GM18870 (cell line): ENCODE measurements around the gene LMX1B.

Experiments
- ATAC-seq: cut with Tn5 transposase; IDR thresholded peaks from one replicate; pipeline ENCODE4 v1.9.1; 2021; ENCODE audit warnings: moderate library complexity; ENCODE audit not compliant: unreplicated experiment

Gene LMX1B

DNA sequence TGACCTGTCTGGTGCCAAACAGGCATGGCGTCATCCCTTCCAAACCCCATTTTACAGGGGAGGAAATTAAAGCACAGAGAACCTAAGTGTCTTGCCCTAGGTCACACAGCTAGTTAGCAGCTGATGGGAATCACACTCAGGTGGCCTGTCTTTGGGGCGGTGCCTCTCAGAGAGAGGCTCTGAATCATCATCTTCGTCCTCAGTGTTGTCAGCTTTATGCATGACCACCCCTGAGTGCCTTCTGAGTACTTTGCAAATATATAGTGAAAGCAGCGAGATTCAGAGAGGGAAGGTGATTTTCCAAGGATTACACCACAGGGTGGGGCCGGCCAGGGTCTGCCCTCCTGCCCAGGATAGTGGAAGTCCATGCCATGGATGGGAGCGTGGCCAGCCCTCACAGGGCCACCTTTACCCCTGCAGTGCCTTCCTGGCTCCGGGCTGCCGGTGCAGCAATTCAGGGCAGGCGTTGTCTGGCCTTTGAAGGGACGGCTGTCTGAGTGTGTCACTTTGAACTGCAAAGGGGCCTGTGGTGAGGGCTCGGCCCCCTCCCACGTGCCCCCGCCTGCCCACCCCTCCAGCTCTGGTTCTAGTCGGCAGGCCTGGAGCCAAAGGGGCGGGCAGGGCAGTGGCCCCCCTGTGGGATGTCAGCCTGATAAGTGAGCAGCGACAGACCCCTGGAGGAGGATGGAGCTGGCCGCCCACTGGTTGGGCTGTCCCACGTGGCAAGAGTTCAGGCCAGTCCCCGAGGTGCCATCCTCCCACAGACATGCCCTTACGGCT, 16.9 kb downstream of the LMX1B start:
- ATAC-seq: no peak

DNA sequence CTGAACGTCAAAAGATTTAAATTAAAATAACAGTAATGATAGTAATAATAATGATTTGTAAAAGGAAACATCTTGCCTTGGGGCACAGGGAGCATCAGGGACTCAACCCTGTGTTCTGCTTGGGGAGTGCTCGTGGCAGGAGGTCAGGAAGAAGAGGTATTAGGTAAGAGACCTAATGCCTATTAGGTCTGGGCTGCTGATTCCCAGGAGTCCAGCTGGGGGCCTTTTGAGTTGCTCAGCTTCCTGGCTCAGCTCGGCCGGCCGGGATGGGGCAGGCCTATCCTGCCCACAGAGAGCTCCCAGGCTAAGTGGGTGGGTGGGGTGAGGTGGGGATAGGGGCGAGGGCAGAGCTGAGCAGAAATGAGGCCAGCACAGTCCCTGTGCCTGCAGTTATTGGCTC, 17.5 kb downstream of the LMX1B start:
- ATAC-seq: no peak

DNA sequence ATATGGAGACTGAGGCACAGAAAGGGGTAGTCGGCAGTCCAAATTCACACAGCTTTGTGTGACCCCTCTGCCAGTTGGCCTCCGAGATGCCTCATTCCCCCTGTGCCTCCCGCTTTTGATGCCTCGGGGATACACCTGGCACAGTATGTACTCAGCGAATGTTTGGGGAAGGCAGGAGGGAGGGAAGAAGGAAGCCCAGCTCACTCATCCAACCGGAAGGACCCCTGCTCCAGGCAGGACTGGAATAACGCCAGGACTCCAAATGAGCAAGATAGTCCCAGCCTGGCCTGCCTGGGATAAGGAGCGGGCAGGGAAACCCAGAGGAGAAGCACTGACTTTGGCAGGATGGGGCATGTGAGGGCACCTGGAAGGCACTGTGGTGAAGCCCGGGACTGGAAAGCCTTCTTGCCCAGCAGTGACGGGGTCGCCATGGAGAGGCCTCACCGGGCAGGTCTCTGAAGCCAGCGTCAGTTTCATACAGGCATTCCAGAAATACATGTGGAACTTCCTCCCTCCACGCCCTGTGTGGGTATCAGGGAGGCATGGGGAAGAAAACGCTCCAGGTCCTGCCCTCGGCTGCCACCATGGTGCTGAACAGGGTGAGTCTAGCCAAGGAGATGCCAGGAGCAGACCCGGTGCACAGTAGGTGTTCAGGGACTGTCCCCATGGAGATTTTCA, 20.3 kb downstream of the LMX1B start:
- no peak for ATAC-seq

DNA sequence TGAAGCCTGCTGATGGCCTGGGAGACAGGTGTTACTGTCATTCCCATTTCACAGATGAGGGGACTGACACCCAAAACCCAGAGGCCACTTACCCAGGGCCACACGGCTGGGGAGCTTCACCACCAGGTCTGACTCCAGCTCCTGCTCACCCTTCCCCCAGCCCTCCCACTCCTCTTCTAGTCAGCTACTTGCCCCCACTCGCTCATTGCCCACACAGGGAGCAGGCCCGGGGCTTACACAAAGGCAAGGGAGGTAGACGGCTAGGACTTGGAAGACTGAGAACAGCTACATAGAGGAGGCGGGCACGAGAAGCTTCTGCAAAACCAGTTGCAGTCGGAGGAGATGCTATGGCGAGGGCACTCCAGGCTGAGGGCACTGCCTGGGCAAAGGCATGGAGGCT, 21.3 kb downstream of the LMX1B start:
- ATAC-seq: no peak

DNA sequence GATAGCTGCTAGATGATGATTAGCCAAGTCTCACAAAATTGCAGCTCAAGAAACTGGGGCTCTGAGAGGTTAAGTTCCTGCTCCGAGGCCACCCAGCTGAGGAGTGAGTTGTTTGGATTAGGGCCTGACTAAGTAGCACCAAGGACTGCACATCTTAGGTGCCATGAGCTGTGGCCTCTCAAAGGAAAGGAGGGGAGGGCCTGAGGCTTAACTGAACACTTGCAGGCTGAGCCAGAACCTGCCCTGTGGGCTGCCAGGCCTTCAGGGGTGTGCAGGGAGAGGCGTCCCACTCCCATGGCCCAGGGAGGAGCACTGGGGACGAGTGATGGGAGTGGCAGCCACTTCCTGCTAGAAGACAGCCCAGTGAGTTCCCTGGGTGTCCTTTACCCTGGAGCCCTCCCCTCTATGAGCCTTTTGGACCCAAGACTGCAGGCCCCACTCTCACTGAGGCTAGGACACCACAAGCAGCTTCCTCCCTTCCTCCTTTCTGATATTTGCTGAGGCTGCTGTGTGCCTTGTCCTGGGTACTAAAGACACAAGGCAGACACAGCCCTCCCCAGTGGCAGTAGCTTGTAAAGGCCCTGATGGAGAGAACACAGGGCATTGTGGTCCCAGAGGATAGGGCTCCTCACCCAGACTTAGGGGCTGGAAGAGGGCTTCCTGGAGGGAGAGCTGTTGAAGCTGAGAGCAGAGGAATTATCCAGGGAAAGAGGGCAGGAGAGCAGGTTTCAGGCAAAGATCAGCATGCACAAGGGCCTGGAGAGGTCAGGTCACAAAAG, 22.1 kb downstream of the LMX1B start:
- no peak for ATAC-seq

DNA sequence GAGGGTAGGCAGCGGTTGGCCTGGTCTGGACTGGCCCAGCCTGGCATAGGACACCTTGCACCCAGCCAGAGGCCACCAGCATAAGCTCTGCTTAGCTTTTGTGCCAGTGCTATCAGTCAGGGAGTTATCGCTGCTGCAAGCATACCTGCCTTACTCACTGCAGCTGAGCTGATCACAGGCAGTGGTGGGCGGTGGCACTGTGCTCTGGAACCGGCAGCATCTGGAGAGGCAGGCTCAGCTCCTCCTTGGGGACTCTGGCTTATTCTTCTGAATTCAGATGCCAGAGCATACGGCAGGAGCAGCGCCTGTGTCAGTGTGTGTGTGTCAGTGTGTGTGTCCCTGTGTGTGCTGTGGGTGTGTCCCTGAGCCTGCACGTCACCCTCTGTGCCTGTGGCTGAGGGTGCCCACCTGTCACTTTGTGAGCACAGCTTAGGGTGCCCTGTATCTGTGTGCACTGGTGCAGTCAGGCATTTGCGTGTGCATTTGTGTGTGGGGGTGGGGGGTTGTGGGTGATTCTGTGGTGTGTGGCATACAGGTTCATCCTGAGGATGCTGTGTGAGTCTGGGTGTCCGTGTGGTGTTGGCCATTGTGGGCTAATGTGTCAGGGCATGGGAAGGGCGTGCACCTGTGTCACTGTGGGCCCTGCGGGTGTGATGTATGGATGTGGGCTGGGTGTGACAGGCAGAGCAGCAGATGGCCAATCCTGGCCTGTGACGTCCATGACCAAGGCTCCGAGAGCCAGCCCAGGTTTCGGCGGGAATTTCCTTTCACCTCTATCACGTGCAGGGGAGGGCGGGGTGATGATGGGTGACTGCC, 23.5 kb downstream of the LMX1B start:
- ATAC-seq: no peak

DNA sequence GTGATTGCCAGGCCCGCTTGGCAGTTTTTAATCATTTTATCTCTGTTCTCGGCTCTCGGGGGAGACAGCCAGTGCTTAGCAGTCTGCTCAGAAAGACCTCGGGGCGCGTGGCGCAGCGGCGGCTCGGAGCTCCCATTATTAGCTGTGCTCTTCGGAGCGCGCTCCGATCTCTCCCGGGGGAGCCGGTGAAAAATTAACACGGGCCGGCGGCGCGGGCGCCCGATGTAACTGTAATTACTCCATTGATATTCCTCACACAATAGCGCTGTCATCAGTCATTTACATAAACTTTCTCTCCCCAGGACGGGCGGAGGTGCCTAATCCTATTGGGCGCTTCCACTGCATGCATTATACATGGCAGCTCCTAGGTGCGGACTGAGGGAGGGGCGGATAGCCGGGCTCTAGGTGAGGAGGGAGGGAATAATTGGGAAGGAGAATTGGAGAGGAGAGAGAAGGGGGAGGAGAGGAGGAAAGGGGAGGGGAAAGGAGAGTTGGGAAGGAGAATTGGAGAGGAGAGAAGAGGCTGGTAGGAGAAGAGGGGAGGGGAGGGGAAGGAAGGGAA, 24.9 kb downstream of the LMX1B start:
- ATAC-seq: no peak

DNA sequence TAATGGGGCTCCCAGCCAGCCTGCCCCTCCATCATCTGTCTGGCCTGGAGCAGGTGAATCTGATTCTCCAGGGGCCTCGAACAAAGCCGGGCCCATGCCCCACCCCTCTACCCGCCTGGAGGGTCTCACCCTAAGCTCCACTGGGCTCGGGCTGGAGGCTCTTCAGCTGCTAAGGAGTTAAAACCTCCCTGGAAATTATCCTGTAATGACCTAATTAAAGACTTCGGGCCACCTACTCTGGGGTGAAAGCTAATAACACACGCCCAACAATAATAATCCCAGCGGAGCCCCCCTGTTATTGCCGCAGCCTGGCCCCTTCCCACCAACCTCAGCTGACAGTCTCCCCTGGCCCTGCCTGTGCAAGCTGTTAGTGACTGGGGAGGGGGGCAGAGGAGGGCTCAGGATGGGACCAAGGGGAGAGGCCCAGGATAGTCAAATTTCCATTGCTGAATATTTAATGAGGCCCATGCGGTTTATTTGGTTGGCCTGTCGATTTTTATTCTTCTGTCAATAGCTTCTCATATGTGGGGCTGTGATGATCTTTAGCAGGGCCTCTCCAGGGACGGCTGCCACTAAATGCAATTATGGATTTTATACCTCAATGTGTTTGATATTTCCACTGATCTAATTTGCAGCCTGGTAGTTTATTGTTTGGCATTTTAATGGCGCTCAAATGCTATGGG, 25.7 kb downstream of the LMX1B start:
- ATAC-seq: no peak

DNA sequence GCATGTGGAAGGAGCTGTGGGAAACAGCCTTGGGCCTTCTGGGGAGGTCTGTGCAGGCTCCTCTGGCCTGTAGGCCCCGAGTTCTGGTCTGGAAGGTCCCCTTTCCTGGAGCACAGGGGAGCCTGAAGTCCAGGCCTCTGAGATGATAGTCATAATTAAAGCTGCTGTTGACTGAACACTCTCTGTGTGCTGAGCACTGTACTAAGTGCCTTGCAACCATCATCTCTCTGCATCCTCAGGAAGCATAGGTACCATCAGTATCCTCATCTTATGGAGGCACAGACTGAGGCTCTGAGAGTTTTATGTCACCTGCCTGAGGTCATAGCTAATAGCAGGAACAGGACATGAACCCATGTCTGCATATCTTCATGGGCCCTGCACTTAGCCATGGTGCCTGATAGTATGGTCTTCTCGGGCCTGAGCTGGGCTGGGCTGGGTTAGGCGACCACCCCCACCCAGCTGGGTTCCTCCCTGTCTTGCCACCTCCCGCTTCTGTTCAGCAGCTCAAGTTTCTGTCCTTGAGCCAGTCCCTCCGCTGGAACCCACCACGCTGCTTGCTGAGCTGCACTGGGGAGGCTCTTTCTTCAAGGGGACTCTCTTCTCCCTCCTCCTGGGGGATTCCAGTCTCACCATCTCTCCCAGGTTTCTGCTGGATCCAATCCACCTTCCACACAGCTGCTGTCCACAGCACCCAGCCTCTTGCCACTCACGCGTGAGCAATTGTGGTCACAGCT, 27.6 kb downstream of the LMX1B start:
- ATAC-seq: no peak

DNA sequence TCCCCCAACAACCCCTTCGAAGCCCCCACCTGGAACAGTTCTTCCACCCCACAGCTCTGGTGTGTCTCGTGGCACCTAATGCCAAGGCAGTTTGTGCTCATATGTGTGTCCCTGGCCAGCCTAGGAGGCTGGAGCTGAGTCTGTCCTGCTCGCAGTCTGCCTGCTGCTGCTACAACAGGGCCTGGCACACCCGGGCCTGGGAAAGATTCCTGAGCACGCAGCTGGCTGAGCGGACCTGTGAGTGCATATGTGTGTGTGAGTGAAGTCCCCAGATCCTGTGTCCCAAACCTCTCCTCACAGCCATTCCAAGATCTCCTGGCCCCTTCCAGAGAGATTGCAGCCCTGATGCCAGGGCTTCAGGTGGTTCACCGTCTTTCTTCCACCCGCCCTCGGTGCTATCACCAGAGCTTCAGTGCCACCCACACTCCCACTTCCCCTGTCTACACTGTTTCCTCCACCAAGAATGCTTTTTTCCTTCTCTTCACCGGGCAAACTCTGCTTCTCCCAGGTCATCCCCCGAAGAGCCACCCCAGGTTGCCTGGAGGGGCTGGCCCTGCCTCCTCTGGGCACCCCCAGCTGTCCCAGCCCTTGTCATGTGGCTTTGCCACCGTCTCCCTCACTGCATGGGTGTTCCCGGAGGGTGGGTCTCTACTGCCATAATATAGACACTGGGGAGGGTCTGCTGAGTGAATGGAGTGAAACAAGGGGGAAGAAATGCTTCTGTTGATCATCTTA, 28.4 kb downstream of the LMX1B start:
- ATAC-seq: no peak

DNA sequence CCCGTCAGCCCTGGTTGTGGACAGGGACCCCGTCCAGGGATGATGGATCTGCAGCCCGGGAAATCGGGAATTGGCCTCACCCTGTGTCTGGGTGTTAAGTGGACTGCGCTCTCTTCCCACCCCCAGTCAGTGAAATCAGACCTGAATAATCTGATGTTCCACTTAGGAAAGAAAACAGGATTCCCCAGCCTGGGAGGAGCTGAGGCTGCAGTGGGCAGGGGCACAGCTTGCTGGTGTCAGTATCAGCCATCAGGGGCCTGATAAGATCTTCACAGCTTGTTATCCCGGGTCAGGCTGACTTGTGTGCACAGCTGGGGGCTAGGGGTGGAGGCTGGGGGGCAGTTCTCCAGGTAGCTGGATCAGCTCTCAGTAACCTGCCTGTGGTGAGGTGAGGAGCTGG, 29.1 kb downstream of the LMX1B start:
- ATAC-seq: no peak

DNA sequence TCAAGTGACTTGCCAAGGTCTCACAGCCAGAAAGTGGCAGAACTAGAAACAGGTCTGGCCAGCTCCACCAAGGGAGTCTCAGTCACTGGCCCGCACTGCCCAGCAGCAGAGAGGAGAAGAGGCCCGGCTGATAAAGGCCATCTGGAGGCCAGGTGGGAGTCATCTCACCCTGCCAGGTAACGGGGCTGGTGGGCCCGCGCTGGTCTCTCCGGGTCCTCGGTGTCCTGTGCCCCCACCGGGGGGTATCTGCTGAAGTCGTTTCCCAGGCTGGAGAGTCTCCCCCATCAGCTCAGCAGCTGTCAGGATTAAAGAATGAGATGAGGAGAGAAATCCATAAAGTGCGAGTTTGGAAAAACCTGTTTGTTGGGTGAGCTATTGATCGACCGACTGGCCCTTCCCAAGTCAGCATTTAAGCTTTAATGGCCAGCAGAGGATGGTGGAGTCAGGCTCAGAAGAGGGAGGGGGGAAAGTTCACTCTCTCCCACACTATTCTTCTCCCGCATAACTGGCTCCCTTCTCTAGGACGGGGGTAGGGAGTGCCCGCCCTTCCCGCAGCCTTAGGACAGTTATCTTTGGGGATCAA, 30.3 kb downstream of the LMX1B start:
- no peak for ATAC-seq

DNA sequence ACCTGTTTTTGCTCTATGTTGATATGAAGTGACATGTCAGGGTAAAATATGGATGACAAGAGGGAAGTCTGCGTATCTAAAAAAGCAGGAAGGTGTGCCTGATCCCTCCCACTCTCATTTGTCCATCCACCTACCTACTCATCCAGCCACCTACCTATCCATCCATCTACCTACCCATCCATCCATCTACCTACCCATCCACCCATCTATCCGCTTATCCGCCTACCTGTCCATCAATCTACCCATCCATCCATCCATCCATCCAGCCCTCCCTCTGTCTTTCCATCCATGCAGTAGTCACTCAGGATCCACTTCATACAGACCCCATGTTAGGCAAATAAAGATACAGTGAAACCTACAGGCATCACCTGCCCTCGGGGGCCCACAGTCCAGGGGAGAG, 32.4 kb downstream of the LMX1B start:
- ATAC-seq: no peak

DNA sequence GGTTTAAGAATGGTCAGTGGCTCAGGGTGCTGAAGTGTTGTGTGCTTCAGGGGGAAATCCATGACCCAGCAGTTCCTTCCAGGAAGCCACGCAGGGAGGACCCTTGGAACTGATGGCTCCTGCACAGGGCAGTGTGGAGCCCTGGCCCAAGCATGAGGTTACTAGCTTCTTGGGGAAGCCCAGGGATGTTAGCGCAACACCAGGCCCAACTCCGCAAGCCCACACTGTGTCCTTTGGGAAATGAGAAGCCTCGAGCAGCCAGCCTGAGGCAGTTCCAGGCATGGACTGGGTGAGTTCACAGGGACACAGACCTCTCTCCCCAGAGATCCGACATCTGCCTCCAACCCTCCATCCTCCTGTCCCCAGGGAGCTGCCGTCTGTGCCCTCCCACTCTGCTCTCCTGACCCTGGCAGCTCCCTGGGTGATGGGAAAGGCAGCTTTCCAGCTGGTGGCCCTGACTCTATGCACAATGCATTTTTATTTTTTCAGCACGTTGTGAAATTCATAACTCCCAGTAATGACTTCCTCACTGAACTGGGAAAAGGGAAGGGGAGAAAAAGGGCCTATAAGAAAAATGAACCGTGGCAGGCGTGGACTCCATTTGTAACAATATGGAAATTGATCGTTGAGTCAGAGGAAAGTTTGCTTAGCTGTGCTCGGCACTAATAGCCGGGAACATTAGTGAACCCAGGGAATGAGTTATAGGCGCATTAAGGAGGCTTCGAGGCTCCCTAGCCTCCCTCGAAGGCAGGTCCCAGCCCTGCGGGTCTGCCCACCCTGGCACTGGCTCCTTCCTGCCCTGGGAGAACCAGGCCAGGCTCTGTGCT, 34.1 kb downstream of the LMX1B start:
- ATAC-seq: no peak

DNA sequence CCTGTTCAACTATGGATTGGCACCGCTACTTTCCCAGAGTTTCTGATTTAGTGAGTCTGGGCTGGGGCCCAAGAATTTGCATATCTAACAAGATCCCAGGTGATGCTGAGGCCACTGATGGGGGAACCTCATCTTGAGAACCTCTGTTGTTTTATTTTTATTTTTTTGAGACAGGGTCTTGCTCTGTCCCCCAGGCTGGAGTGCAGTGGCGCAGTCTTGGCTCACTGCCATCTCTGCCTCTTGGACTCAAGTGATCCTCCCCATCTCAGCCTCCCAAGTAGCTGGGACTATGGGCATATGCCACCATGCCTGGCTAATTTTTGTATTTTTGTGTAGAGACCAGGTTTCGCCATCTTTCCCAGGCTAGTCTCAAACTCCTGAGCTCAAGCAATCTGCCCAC, 35.7 kb downstream of the LMX1B start:
- no peak for ATAC-seq

DNA sequence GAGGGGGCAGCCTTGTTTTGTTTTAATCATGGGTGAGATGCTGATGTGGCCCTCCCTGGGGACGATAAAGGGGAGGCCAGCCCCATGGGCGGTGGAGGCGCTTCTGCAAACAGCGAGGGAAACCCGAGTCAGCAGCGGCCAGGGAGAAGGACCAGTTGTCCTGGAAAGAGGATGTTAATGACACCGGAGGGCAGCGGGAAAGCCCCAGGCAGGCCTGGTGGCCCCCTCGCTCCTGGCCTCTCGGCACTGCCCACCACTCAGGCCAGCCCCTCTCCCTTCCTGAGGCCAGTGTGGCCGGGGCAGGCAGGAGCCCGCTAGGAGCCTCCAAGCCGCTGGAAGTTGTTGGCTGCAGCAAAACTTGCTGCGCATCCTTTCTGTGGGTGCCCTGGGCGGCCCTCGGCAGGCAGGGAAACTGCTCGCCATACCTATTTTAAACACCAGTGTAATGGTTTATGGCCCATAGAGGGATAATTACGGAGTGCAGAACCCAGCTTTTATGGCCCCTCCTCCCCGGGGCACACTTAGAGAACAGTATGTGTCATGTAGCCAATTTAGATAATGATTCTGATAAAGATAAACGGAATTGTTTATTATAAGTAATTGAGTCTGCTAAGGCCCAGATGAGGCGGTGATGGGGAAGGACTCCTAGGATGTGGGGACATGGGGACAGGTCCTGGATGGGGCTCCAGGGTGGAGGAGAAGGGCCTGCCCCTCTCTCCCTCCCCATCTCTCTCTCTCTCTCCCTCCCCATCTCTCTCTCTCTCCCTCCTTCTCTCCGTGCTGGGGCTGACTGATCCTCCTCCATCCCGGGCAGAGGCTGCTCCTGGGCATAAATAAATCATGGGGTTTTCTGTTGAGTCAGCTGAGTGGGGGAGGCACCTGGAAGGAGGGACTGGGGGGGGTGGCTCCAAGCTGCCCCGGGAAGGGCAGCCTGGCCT, 36.9 kb downstream of the LMX1B start:
- ATAC-seq: no peak
